ENCODE results near the gene EIF2AK3.

Gene EIF2AK3

GRCh38 chr2:88615822-88616221, 11.4 kb downstream of the EIF2AK3 start:
- ATAC-seq: no peak
- TF ChIP-seq ZNF70 (CRISPR knock-in tag; IDR thresholded peaks at IDR 0.05): no peak
- TF ChIP-seq POU6F1 (CRISPR knock-in tag; IDR thresholded peaks at IDR 0.05; ENCODE audit: borderline replicate concordance, low read depth): no peak
- no peak for TF ChIP-seq ZNF8 (CRISPR knock-in tag; IDR thresholded peaks at IDR 0.05)
- no peak for TF ChIP-seq CREB5 (CRISPR knock-in tag; IDR thresholded peaks at IDR 0.05; ENCODE audit: low read depth)
- no peak for TF ChIP-seq ISL1 (CRISPR knock-in tag; IDR thresholded peaks at IDR 0.05)
- no peak for TF ChIP-seq ZC3H10 (CRISPR knock-in tag; IDR thresholded peaks at IDR 0.05)
- no peak for TF ChIP-seq CSDC2 (CRISPR knock-in tag; IDR thresholded peaks at IDR 0.05)
- no peak for TF ChIP-seq SNAI2 (CRISPR knock-in tag; IDR thresholded peaks at IDR 0.05)
- TF ChIP-seq ARNTL (CRISPR knock-in tag; IDR thresholded peaks at IDR 0.05; ENCODE audit: borderline replicate concordance, low read depth): no peak
- no peak for TF ChIP-seq GLIS3 (CRISPR knock-in tag; IDR thresholded peaks at IDR 0.05)
- TF ChIP-seq PPARA (CRISPR knock-in tag; IDR thresholded peaks at IDR 0.05; ENCODE audit: borderline replicate concordance): no peak
- no peak for TF ChIP-seq ZFP3 (CRISPR knock-in tag; IDR thresholded peaks at IDR 0.05)
- no peak for TF ChIP-seq ZNF565 (CRISPR knock-in tag; conservative IDR thresholded peaks at IDR 0.05; ENCODE audit: low read depth)
- no peak for TF ChIP-seq ESRRG (CRISPR knock-in tag; IDR thresholded peaks at IDR 0.05)
- TF ChIP-seq TCF4 (CRISPR knock-in tag; IDR thresholded peaks at IDR 0.05; ENCODE audit: borderline replicate concordance): no peak
- no peak for TF ChIP-seq RARB (CRISPR knock-in tag; IDR thresholded peaks at IDR 0.05)
- no peak for TF ChIP-seq PATZ1 (CRISPR knock-in tag; IDR thresholded peaks at IDR 0.05; ENCODE audit: borderline replicate concordance)
- TF ChIP-seq CSRNP3 (CRISPR knock-in tag; IDR thresholded peaks at IDR 0.05): no peak

GRCh38 chr2:88614497-88615157, 12.6 kb downstream of the EIF2AK3 start:
- TF ChIP-seq ISL1 (CRISPR knock-in tag; IDR thresholded peaks at IDR 0.05) (no peak), RARB (CRISPR knock-in tag; IDR thresholded peaks at IDR 0.05) (no peak)
- no peak for ATAC-seq

- no peak for ATAC-seq
- no peak for TF ChIP-seq ZFP3 (CRISPR knock-in tag; IDR thresholded peaks at IDR 0.05)
- TF ChIP-seq RARB (CRISPR knock-in tag; IDR thresholded peaks at IDR 0.05): no peak
- TF ChIP-seq TCF4 (CRISPR knock-in tag; IDR thresholded peaks at IDR 0.05; ENCODE audit: borderline replicate concordance): no peak
These were observed 13.3 kb downstream of the EIF2AK3 start for GRCh38 chr2:88613921-88614320.

GRCh38 chr2:88608184-88608583, 19.1 kb downstream of the EIF2AK3 start:
- ATAC-seq: no peak
- TF ChIP-seq ZC3H10 (CRISPR knock-in tag; IDR thresholded peaks at IDR 0.05) (no peak), ZFP30 (CRISPR knock-in tag; IDR thresholded peaks at IDR 0.05) (no peak), SNAI2 (CRISPR knock-in tag; IDR thresholded peaks at IDR 0.05) (no peak), ZNF8 (CRISPR knock-in tag; IDR thresholded peaks at IDR 0.05) (no peak), POU6F1 (CRISPR knock-in tag; IDR thresholded peaks at IDR 0.05; ENCODE audit: borderline replicate concordance, low read depth) (no peak), PATZ1 (CRISPR knock-in tag; IDR thresholded peaks at IDR 0.05; ENCODE audit: borderline replicate concordance) (no peak), PPARA (CRISPR knock-in tag; IDR thresholded peaks at IDR 0.05; ENCODE audit: borderline replicate concordance) (no peak), TCF4 (CRISPR knock-in tag; IDR thresholded peaks at IDR 0.05; ENCODE audit: borderline replicate concordance) (no peak), BACH2 (CRISPR knock-in tag; IDR thresholded peaks at IDR 0.05; ENCODE audit: borderline replicate concordance) (no peak), ISL1 (CRISPR knock-in tag; IDR thresholded peaks at IDR 0.05) (no peak), ESRRG (CRISPR knock-in tag; IDR thresholded peaks at IDR 0.05) (no peak), CREB5 (CRISPR knock-in tag; IDR thresholded peaks at IDR 0.05; ENCODE audit: low read depth) (no peak), TOX (CRISPR knock-in tag; IDR thresholded peaks at IDR 0.05; ENCODE audit: borderline replicate concordance) (no peak), ZNF70 (CRISPR knock-in tag; IDR thresholded peaks at IDR 0.05) (no peak), CSRNP3 (CRISPR knock-in tag; IDR thresholded peaks at IDR 0.05) (no peak), RARB (CRISPR knock-in tag; IDR thresholded peaks at IDR 0.05) (no peak), ZFP3 (CRISPR knock-in tag; IDR thresholded peaks at IDR 0.05) (no peak)
